K562 (cell line): ENCODE results near the gene TSPAN18.

Experiments used
- CEBPG ChIP-seq, 3 experiments: fragments of 200-800 bp in 1 of 3; sonication (Bioruptor generic) in 1 of 3; sonication (generic) in 1 of 3; formaldehyde crosslinking in 1 of 3; IDR thresholded peaks in 2 of 3; conservative IDR thresholded peaks in 1 of 3; 2 replicates each; pipeline versions ENCODE4 v1.6.1 to v1.8.0; 2016 to 2022; ENCODE audit warnings: missing compliant biosample characterization in 2 of 3, missing genetic modification characterization in 2 of 3, mild to moderate bottlenecking in 1 of 3, missing genetic modification reagents in 1 of 3
- FOS ChIP-seq: IDR thresholded peaks from 3 replicates; pipeline ENCODE4 v1.6.1; 2011; ENCODE audit not compliant: insufficient read length; ENCODE audit errors: extremely low read depth
- KLF16 ChIP-seq: IDR thresholded peaks from 2 replicates; pipeline ENCODE4 v1.6.1; 2016; ENCODE audit warnings: antibody characterized with exemption
- TEAD4 ChIP-seq, 2 experiments: sonication (generic) in 1 of 2; formaldehyde crosslinking in 1 of 2; IDR thresholded peaks; 2 replicates each; pipeline versions ENCODE4 v1.6.1 to v1.8.0; 2012 to 2022; ENCODE audit warnings: borderline replicate concordance in 1 of 2, inconsistent platforms in 1 of 2, low read length in 1 of 2, mild to moderate bottlenecking in 1 of 2, missing genetic modification reagents in 1 of 2
- TF ChIP-seq, protein P1 (sequence below), 3 experiments: IDR thresholded peaks in 2 of 3; conservative IDR thresholded peaks in 1 of 3; 2 replicates each; pipeline ENCODE4 v1.5.1; 2011 to 2012; ENCODE audit warnings: low read length in 3 of 3, mild to moderate bottlenecking in 3 of 3, control low read depth in 2 of 3, improper control_type of control experiment in 1 of 3, inconsistent platforms in 1 of 3, low read depth in 1 of 3, mixed read lengths in 1 of 3, moderate library complexity in 1 of 3; ENCODE audit not compliant: insufficient read depth in 2 of 3
- TF ChIP-seq, protein P2 (sequence below), 2 experiments: fragments of 450-650 bp; formaldehyde crosslinking in 1 of 2; IDR thresholded peaks; 2 replicates each; pipeline versions ENCODE4 v1.4.0 to v1.6.1; 2014 to 2020; ENCODE audit warnings: mild to moderate bottlenecking in 2 of 2, borderline replicate concordance in 1 of 2, low read depth in 1 of 2

DNA sequence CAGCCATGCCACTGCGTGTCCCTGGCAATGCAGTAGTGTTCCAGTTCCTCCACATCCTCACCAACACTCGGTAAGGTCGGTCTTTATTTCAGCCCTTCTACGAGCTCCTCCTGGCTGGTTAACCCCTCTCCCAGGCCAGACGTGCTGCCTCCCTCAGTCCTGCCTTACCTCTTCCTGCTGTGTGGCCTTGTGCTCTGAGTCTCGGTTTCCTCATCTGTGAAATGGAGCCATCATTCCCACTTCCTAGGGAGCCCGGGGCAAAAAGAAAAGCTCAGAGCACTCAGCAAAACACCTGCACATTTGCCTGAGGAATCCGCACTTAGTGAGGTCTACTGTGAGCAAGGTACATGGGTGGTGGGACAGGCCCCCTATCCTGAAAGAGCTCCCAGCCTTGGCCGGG lies 214.1 kb downstream of the TSPAN18 start:
- TF ChIP-seq, protein P1, sequence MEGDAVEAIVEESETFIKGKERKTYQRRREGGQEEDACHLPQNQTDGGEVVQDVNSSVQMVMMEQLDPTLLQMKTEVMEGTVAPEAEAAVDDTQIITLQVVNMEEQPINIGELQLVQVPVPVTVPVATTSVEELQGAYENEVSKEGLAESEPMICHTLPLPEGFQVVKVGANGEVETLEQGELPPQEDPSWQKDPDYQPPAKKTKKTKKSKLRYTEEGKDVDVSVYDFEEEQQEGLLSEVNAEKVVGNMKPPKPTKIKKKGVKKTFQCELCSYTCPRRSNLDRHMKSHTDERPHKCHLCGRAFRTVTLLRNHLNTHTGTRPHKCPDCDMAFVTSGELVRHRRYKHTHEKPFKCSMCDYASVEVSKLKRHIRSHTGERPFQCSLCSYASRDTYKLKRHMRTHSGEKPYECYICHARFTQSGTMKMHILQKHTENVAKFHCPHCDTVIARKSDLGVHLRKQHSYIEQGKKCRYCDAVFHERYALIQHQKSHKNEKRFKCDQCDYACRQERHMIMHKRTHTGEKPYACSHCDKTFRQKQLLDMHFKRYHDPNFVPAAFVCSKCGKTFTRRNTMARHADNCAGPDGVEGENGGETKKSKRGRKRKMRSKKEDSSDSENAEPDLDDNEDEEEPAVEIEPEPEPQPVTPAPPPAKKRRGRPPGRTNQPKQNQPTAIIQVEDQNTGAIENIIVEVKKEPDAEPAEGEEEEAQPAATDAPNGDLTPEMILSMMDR (IDR thresholded peaks at IDR 0.05 in 2 of 3, conservative IDR thresholded peaks at IDR 0.05 in 1 of 3; ENCODE audit: insufficient read depth in 2 of 3, low read depth in 1 of 3, low read length in 3 of 3) = no peak
- TF ChIP-seq KLF16 (no peak), FOS (no peak), TEAD4 (IDR thresholded peaks at IDR 0.05; ENCODE audit: low read length) (no peak), TEAD4 (CRISPR knock-in tag; IDR thresholded peaks at IDR 0.05; ENCODE audit: borderline replicate concordance) (no peak), CEBPG (CRISPR knock-in tag; IDR thresholded peaks at IDR 0.05) (no peak), CEBPG (tag; conservative IDR thresholded peaks at IDR 0.05 in 1 of 2, IDR thresholded peaks at IDR 0.05 in 1 of 2) (no peak)
- TF ChIP-seq, protein P2, sequence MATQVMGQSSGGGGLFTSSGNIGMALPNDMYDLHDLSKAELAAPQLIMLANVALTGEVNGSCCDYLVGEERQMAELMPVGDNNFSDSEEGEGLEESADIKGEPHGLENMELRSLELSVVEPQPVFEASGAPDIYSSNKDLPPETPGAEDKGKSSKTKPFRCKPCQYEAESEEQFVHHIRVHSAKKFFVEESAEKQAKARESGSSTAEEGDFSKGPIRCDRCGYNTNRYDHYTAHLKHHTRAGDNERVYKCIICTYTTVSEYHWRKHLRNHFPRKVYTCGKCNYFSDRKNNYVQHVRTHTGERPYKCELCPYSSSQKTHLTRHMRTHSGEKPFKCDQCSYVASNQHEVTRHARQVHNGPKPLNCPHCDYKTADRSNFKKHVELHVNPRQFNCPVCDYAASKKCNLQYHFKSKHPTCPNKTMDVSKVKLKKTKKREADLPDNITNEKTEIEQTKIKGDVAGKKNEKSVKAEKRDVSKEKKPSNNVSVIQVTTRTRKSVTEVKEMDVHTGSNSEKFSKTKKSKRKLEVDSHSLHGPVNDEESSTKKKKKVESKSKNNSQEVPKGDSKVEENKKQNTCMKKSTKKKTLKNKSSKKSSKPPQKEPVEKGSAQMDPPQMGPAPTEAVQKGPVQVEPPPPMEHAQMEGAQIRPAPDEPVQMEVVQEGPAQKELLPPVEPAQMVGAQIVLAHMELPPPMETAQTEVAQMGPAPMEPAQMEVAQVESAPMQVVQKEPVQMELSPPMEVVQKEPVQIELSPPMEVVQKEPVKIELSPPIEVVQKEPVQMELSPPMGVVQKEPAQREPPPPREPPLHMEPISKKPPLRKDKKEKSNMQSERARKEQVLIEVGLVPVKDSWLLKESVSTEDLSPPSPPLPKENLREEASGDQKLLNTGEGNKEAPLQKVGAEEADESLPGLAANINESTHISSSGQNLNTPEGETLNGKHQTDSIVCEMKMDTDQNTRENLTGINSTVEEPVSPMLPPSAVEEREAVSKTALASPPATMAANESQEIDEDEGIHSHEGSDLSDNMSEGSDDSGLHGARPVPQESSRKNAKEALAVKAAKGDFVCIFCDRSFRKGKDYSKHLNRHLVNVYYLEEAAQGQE (IDR thresholded peaks at IDR 0.05; ENCODE audit: borderline replicate concordance) = no peak
- TF ChIP-seq, protein P2 (CRISPR knock-in tag; IDR thresholded peaks at IDR 0.05; ENCODE audit: low read depth) = no peak
